ENCODE data around the gene CHN1.

The CHN1 gene

GRCh38 chr2:174785481-174785880 lies 219.7 kb downstream of the CHN1 start:
- TF ChIP-seq POLR2AphosphoS5 (IDR thresholded peaks at IDR 0.05; ENCODE audit: low read depth, low read length), result no peak
- no peak for TF ChIP-seq TAF1 (IDR thresholded peaks at IDR 0.05; ENCODE audit: borderline replicate concordance, insufficient read depth, low read length)
- TF ChIP-seq FOXP2 (optimal IDR thresholded peaks at IDR 0.05; ENCODE audit: borderline replicate concordance, extremely low read depth, extremely low read length, insufficient read depth), result no peak
- no peak for TF ChIP-seq SIN3A (IDR thresholded peaks at IDR 0.05; ENCODE audit: borderline replicate concordance, insufficient read depth, low read length)
- TF ChIP-seq, protein P1, sequence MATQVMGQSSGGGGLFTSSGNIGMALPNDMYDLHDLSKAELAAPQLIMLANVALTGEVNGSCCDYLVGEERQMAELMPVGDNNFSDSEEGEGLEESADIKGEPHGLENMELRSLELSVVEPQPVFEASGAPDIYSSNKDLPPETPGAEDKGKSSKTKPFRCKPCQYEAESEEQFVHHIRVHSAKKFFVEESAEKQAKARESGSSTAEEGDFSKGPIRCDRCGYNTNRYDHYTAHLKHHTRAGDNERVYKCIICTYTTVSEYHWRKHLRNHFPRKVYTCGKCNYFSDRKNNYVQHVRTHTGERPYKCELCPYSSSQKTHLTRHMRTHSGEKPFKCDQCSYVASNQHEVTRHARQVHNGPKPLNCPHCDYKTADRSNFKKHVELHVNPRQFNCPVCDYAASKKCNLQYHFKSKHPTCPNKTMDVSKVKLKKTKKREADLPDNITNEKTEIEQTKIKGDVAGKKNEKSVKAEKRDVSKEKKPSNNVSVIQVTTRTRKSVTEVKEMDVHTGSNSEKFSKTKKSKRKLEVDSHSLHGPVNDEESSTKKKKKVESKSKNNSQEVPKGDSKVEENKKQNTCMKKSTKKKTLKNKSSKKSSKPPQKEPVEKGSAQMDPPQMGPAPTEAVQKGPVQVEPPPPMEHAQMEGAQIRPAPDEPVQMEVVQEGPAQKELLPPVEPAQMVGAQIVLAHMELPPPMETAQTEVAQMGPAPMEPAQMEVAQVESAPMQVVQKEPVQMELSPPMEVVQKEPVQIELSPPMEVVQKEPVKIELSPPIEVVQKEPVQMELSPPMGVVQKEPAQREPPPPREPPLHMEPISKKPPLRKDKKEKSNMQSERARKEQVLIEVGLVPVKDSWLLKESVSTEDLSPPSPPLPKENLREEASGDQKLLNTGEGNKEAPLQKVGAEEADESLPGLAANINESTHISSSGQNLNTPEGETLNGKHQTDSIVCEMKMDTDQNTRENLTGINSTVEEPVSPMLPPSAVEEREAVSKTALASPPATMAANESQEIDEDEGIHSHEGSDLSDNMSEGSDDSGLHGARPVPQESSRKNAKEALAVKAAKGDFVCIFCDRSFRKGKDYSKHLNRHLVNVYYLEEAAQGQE (IDR thresholded peaks at IDR 0.05; ENCODE audit: insufficient read depth in 1 of 2, low read depth in 2 of 2, low read length in 2 of 2), result no peak

- no peak for TF ChIP-seq TAF1 (IDR thresholded peaks at IDR 0.05; ENCODE audit: borderline replicate concordance, insufficient read depth, low read length)
- TF ChIP-seq POLR2AphosphoS5 (IDR thresholded peaks at IDR 0.05; ENCODE audit: low read depth, low read length), result no peak
These were observed 220.3 kb downstream of the CHN1 start for GRCh38 chr2:174784909-174785308.

GRCh38 chr2:174784316-174784715 lies 220.9 kb downstream of the CHN1 start:
- no peak for TF ChIP-seq FOXP2 (optimal IDR thresholded peaks at IDR 0.05; ENCODE audit: borderline replicate concordance, extremely low read depth, extremely low read length, insufficient read depth)
- TF ChIP-seq POLR2AphosphoS5 (IDR thresholded peaks at IDR 0.05; ENCODE audit: low read depth, low read length), result no peak
- no peak for TF ChIP-seq TAF1 (IDR thresholded peaks at IDR 0.05; ENCODE audit: borderline replicate concordance, insufficient read depth, low read length)
- TF ChIP-seq, protein P1 (IDR thresholded peaks at IDR 0.05; ENCODE audit: insufficient read depth in 1 of 2, low read depth in 2 of 2, low read length in 2 of 2), result no peak
- no peak for TF ChIP-seq SIN3A (IDR thresholded peaks at IDR 0.05; ENCODE audit: borderline replicate concordance, insufficient read depth, low read length)

GRCh38 chr2:174781996-174782395 lies 223.2 kb downstream of the CHN1 start:
- TF ChIP-seq SIN3A (IDR thresholded peaks at IDR 0.05; ENCODE audit: borderline replicate concordance, insufficient read depth, low read length) (no peak), FOXP2 (optimal IDR thresholded peaks at IDR 0.05; ENCODE audit: borderline replicate concordance, extremely low read depth, extremely low read length, insufficient read depth) (no peak), POLR2AphosphoS5 (IDR thresholded peaks at IDR 0.05; ENCODE audit: low read depth, low read length) (no peak), TAF1 (IDR thresholded peaks at IDR 0.05; ENCODE audit: borderline replicate concordance, insufficient read depth, low read length) (no peak)
- TF ChIP-seq, protein P1 (IDR thresholded peaks at IDR 0.05; ENCODE audit: insufficient read depth in 1 of 2, low read depth in 2 of 2, low read length in 2 of 2), result no peak

- TF ChIP-seq, protein P1 (IDR thresholded peaks at IDR 0.05; ENCODE audit: insufficient read depth in 1 of 2, low read depth in 2 of 2, low read length in 2 of 2), result no peak
These were observed 223.9 kb downstream of the CHN1 start for GRCh38 chr2:174781298-174781697.
